Hepatocyte (in vitro differentiated cells): ENCODE data around the gene CADPS2. TPM values are rescaled to one million over a fixed set of nuclear protein-coding genes. Genes with fewer than 3 reads are reported as not detected.

ENCODE experiments used
- DNase-seq: peaks from one replicate; pipeline ENCODE4 v3.0.0-alpha.2; 2016; ENCODE audit warnings: low spot score
- H2AFZ ChIP-seq: fragments of 200-600 bp; sonication (generic); 2 replicates; pipeline ENCODE4 v1.6.0; 2016; ENCODE audit warnings: antibody characterized with exemption, mild to moderate bottlenecking
- H3K27ac ChIP-seq: fragments of 200-600 bp; sonication (generic); 2 replicates; pipeline ENCODE4 v1.5.1; 2016; ENCODE audit warnings: mild to moderate bottlenecking
- H3K27me3 ChIP-seq: fragments of 200-600 bp; sonication (generic); 2 replicates; pipeline ENCODE4 v1.6.1; 2016
- H3K36me3 ChIP-seq: fragments of 200-600 bp; sonication (generic); replicated peaks from 2 replicates; pipeline ENCODE4 v1.5.1; 2016; ENCODE audit warnings: low read depth; ENCODE audit not compliant: insufficient read depth
- H3K4me1 ChIP-seq: fragments of 200-600 bp; sonication (generic); 2 replicates; pipeline ENCODE4 v1.5.1; 2016; ENCODE audit warnings: mild to moderate bottlenecking, moderate library complexity; ENCODE audit not compliant: insufficient read depth
- H3K4me2 ChIP-seq: fragments of 200-600 bp; sonication (generic); 2 replicates; pipeline ENCODE4 v1.6.0; 2016
- H3K4me3 ChIP-seq: fragments of 200-600 bp; sonication (generic); 2 replicates; pipeline ENCODE4 v1.5.1; 2016; ENCODE audit warnings: mild to moderate bottlenecking
- H3K79me2 ChIP-seq: fragments of 200-600 bp; sonication (generic); 2 replicates; pipeline ENCODE4 v1.6.0; 2017; ENCODE audit warnings: mild to moderate bottlenecking
- H3K9me2 ChIP-seq: fragments of 200-600 bp; sonication (generic); replicated peaks from 2 replicates; pipeline ENCODE4 v1.6.0; 2017; ENCODE audit warnings: mild to moderate bottlenecking; ENCODE audit not compliant: insufficient read depth
- H3K9me3 ChIP-seq: fragments of 200-600 bp; sonication (generic); 2 replicates; pipeline ENCODE4 v1.5.1; 2016; ENCODE audit warnings: low read depth, mild to moderate bottlenecking
- H4K20me1 ChIP-seq: fragments of 200-600 bp; sonication (generic); 2 replicates; pipeline ENCODE4 v1.6.0; 2016; ENCODE audit warnings: mild to moderate bottlenecking; ENCODE audit not compliant: insufficient read depth, poor library complexity, severe bottlenecking
- CTCF ChIP-seq: fragments of 200-600 bp; sonication (generic); IDR thresholded peaks from 2 replicates; pipeline ENCODE4 v1.5.1; 2016; ENCODE audit warnings: antibody characterized with exemption, mild to moderate bottlenecking; ENCODE audit not compliant: poor library complexity
- EZH2 ChIP-seq: fragments of 200-600 bp; sonication (generic); IDR thresholded peaks from 2 replicates; pipeline ENCODE4 v1.6.1; 2016; ENCODE audit warnings: antibody characterized with exemption, mild to moderate bottlenecking, borderline replicate concordance
- EZH2phosphoT487 ChIP-seq: fragments of 200-600 bp; sonication (generic); IDR thresholded peaks from one replicate; pipeline ENCODE4 v1.6.1; 2018; ENCODE audit warnings: antibody characterized with exemption, mild to moderate bottlenecking, low read depth, moderate library complexity; ENCODE audit not compliant: unreplicated experiment, severe bottlenecking
- WGBS: methylation state at CpG from one replicate; pipeline ENCODE4 v1.1.6; 2016; ENCODE audit warnings: low lambda C conversion rate; ENCODE audit errors: missing lambda C conversion rate; 5-methylcytosine and 5-hydroxymethylcytosine counted together
- polyA plus RNA-seq: library from polyadenylated mRNA; unstranded; fragments of >200 nt; fragmentation: Nextera tagmentation; extraction: Ambion mirVana; gene quantifications from 2 replicates; pipeline ENCODE4 v1.2.1, GENCODE V29; 2016
- total RNA-seq: library from RNA; depleted of rRNA; stranded (reverse); fragments of >200 nt; gene quantifications from 2 replicates; pipeline ENCODE4 v1.2.3, GENCODE V29; 2014

Gene CADPS2
- total and polyA plus RNA-seq, 2 experiments from 2014 or later, result 15.7 to 37.4 TPM

- Histone ChIP-seq H2AFZ (no peak overlapping the region), H3K27ac (no peak overlapping the region), H3K9me2 (no peaks in the 10 kb centered on the region), H3K27me3 (no peaks in the 10 kb centered on the region), H3K36me3 (no peaks in the 10 kb centered on the region), H3K4me3 (no peak overlapping the region), H3K4me2 (no peak overlapping the region), H4K20me1 (no peaks in the 10 kb centered on the region), H3K4me1 (no peaks in the 10 kb centered on the region), H3K9me3 (no peaks in the 10 kb centered on the region), H3K79me2 (no peaks in the 10 kb centered on the region)
- WGBS, result 73% methylated on average over 5 of the region's 5 CpGs
- DNase-seq, result peak; percentile 9
- TF ChIP-seq CTCF, result no peak
- no peak for TF ChIP-seq EZH2
- no peak for TF ChIP-seq EZH2phosphoT487
Measured at GRCh38 chr7:122628651-122629411, 257.4 kb downstream of the CADPS2 start.

- H3K4me2 ChIP-seq, result no peak overlapping the region
- no peaks in the 10 kb centered on the region for H3K4me1 ChIP-seq
- H3K9me3 ChIP-seq, result no peaks in the 10 kb centered on the region
- H2AFZ ChIP-seq, result no peak overlapping the region
- no peaks in the 10 kb centered on the region for H3K36me3 ChIP-seq
- no peaks in the 10 kb centered on the region for H3K79me2 ChIP-seq
- H3K27me3 ChIP-seq, result no peaks in the 10 kb centered on the region
- no peak overlapping the region for H3K4me3 ChIP-seq
- TF ChIP-seq EZH2 (no peak), CTCF (no peak), EZH2phosphoT487 (no peak)
- no peak overlapping the region for H3K27ac ChIP-seq
- WGBS, result 89% methylated on average over 3 of the region's 3 CpGs
- H3K9me2 ChIP-seq, result no peaks in the 10 kb centered on the region
- DNase-seq, result no peak
- H4K20me1 ChIP-seq, result no peaks in the 10 kb centered on the region
Measured at GRCh38 chr7:122626785-122627184, 259.5 kb downstream of the CADPS2 start.

GRCh38 chr7:122622682-122623081 is 263.6 kb downstream of the CADPS2 start:
- H2AFZ ChIP-seq, result no peak overlapping the region
- DNase-seq, result no peak
- H3K27ac ChIP-seq, result no peak overlapping the region
- TF ChIP-seq EZH2phosphoT487, result no peak
- no peak for TF ChIP-seq EZH2
- TF ChIP-seq CTCF, result no peak
- no peak overlapping the region for H3K4me3 ChIP-seq
- no peaks in the 10 kb centered on the region for H3K27me3 ChIP-seq
- H3K36me3 ChIP-seq, result no peaks in the 10 kb centered on the region
- H3K79me2 ChIP-seq, result no peaks in the 10 kb centered on the region
- no peaks in the 10 kb centered on the region for H3K9me2 ChIP-seq
- no peaks in the 10 kb centered on the region for H4K20me1 ChIP-seq
- H3K9me3 ChIP-seq, result no peaks in the 10 kb centered on the region
- WGBS, result 79% methylated on average over 1 of the region's 1 CpG
- H3K4me1 ChIP-seq, result no peaks in the 10 kb centered on the region
- H3K4me2 ChIP-seq, result no peak overlapping the region
